GM19467 (cell line): ENCODE results near the gene GNRHR.

Experiments used
- ATAC-seq: cut with Tn5 transposase; IDR thresholded peaks from one replicate; pipeline ENCODE4 v1.9.1; 2021; ENCODE audit warnings: mild to moderate bottlenecking, moderate library complexity; ENCODE audit not compliant: unreplicated experiment

The GNRHR gene

DNA sequence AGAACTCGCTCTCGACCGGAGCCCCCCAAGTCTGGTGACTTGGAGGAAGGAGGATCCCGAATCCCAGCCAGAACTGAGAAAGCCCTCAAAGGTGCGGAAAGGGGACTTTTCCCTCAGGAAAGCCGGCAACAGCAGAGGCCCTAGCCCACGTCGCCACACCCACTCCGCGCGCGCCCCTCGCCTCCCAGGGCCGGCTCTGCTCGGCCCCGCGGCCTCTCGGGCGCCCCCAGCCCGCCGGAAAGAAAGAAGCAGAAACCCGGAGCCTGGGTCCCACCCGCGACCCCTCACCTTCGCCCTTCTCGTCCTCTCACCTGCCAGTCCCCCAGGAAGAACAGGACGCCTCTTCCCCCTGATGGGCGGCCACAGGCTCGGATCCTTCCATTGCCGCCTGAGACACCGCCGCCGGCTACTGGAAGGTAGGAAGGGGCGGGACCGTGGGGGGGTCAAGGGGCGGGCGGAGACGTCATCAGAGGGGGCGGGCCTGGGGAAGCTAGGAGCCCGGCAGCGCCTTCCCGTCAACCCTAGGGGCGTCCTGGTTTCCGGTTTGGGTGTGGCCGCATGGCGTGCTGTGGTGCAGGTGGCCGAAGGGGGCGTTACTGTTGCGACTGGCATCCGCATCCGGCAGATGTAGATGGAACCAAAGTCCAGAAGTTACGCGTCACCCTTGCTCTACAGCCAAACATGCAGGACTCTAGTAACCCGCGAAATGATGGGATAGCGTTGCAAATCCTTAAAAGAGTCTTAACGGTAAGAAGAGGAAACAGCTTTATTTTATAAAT is 53.3 kb downstream of the GNRHR start, which contains the start of gene UBA6:
Gene UBA6 (minus strand): TSS at position 418 of the 779 bp plus-strand sequence. CDS start 36 bp downstream, at position 382.
- peak; percentile 99 for ATAC-seq

DNA sequence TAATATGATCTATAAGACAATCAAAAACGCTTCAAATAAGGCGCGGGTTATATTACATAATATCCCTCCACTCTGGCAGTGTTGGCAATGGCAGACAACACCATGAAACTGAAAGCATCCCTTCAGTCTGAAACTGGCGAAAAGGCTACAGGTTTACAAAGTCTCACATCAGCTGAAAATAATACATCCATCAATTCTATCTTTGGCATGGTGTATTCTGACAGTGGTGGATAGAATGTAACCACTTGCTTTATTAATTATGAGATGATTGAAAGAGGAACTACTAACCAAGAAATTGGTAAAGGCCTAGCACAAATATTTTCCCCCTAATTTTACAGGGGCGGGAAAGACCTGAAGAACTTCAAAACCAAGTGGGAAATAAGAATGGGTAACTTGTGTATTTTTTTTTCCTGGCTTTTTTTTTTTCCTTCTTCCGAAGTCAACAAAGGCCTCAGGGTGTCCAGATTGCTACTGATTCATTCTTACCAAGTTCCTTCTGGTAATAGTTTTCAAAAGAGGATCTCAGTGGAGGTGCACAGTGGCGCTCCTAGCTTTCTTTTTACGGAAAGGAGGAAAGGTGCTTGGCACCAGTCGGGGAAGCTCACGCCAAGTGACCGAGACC is 54.0 kb downstream of the GNRHR start:
- peak; percentile 2 for ATAC-seq

DNA sequence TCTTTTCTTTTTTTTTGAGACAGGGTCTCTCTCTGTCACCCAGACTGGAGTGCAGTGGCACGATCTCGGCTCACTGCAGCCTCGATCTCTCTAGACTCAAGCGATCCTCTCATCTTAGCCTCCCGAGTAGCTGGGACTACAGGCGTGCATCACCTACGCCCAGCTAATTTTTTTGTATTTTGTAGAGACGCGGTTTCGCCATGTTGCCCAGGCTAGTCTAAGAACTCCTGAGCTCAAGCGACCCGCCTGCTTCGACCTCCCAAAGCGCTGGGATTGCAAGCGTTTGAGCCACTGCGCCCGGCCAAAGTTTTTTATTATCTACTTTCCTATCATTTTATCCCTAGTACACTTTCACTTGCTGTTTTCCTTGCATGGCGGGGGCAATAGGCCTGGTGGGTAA is 54.6 kb downstream of the GNRHR start:
- ATAC-seq = no peak

DNA sequence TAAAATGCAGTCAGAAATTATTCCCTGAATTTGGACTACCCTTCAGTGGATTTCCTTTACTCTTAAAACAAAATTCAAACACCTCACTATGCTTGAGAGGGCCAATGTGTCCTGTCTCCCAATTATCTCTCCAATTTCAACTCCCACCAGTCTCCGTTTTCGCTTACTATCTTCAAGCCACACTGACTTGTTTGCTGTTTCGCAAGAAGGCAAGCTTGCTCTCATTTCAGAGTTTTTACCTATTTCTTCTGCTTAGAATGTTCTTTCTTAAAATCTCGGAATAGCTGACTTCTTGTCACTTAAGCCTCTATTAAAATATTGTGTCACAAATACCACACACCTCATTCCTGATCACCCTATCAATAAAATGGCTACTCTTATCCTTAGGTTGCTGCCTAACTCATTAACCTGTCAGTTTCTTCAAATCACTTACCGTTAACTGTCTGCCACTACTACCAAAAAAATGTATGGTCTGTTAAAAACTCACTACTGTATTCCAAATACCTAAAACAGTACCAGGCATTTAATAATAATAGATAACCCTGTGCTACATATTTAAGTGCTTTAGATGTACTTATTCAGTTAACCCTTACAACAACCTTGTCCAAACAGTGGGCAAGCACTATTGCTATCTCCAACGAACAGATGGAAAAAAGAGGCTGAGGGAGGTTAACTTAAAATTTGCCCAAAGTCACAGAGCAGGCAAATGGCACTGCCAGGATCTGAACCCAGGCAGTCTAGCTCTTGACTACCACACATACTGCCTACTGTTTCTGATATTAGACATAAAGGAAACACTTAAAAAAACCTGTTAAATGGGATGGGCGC is 56.1 kb downstream of the GNRHR start:
- no peak for ATAC-seq

DNA sequence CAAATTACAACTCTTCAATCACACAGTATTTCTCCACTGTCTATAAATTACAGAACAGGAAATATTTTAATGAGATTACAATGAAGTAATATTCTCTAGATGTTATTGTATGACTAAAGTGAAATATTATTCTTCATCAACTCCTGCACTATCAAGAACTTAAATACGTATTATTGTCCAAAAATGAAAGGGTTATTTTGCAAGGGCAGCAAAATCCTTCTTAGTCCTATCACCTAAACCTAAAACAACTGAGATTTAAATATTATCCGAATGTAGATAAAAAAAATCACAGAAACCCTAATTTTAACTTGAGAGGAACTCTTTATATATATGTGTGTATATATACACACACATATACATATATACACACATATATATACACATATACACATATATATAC is 58.1 kb downstream of the GNRHR start:
- ATAC-seq = no peak

DNA sequence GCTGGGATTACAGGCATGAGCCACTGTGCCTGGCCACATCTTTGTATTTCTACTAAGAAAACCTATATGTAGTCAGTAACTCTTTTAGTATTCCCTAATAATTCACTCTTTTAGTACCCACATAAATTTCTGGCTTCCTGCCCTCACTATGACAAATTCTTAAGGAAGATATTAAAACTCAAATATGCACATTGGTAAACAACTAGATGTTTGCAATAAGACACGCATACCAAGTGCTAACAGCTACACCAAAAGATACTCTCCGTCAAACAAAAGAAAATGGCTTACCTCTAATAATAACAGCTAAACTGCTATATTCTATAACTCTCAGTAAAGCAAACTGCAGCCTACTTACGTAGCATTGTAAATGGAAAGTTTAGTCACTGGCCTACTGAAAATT is 59.5 kb downstream of the GNRHR start:
- no peak for ATAC-seq

DNA sequence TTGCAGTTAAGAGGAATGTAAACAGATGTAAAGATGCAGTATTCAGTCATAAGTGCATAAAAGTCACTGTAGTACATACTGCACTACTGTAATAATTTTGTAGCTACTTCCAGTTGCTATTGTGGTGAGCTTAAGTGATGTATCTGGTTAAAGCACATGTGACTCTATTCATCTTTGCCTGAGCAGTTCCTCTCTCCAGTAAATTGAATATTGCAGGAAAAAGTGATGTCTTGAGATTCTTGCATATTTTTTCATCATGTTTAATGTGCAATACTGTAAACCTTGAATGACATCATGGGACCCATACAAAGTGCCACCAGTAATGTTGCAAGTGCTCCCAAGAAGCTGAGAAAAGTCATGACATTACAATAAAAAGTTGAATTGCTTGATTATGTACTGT is 62.9 kb downstream of the GNRHR start:
- no peak for ATAC-seq
